Ishikawa (cell line): ENCODE measurements around the gene LIMA1.

ENCODE experiments used
- CEBPB ChIP-seq: IDR thresholded peaks from 2 replicates; pipeline ENCODE4 v1.6.1; 2012
- CREB1 ChIP-seq: IDR thresholded peaks from 2 replicates; pipeline ENCODE4 v1.6.1; 2012; ENCODE audit warnings: low read depth
- EGR1 ChIP-seq: IDR thresholded peaks from 2 replicates; pipeline ENCODE4 v1.6.1; 2012
- EP300 ChIP-seq: IDR thresholded peaks from 2 replicates; pipeline ENCODE4 v1.6.1; 2012; ENCODE audit warnings: borderline replicate concordance
- FOXM1 ChIP-seq: IDR thresholded peaks from 2 replicates; pipeline ENCODE4 v1.6.1; 2012; ENCODE audit warnings: low read depth, borderline replicate concordance
- NFIC ChIP-seq: IDR thresholded peaks from 2 replicates; pipeline ENCODE4 v1.6.1; 2012
- RAD21 ChIP-seq: IDR thresholded peaks from 2 replicates; pipeline ENCODE4 v1.6.1; 2012; ENCODE audit warnings: low read depth
- TAF1 ChIP-seq: IDR thresholded peaks from 2 replicates; pipeline ENCODE4 v1.6.1; 2012; ENCODE audit warnings: low read depth, mild to moderate bottlenecking
- TCF12 ChIP-seq: IDR thresholded peaks from 2 replicates; pipeline ENCODE4 v1.6.1; 2012; ENCODE audit warnings: low read depth
- TEAD4 ChIP-seq: IDR thresholded peaks from 2 replicates; pipeline ENCODE4 v1.6.1; 2012
- YY1 ChIP-seq: IDR thresholded peaks from 2 replicates; pipeline ENCODE4 v1.6.1; 2012; ENCODE audit warnings: low read depth
- ZBTB7A ChIP-seq: IDR thresholded peaks from 2 replicates; pipeline ENCODE4 v1.6.1; 2012; ENCODE audit warnings: low read depth
- TF ChIP-seq, protein P1 (sequence below): IDR thresholded peaks from 2 replicates; pipeline ENCODE4 v1.6.1; 2012
- TF ChIP-seq, protein P2 (sequence below): IDR thresholded peaks from 2 replicates; pipeline ENCODE4 v1.6.1; 2012; ENCODE audit warnings: low read depth, mild to moderate bottlenecking
- TF ChIP-seq, protein P3 (sequence below): IDR thresholded peaks from 2 replicates; pipeline ENCODE4 v1.6.1; 2012

Gene LIMA1

DNA sequence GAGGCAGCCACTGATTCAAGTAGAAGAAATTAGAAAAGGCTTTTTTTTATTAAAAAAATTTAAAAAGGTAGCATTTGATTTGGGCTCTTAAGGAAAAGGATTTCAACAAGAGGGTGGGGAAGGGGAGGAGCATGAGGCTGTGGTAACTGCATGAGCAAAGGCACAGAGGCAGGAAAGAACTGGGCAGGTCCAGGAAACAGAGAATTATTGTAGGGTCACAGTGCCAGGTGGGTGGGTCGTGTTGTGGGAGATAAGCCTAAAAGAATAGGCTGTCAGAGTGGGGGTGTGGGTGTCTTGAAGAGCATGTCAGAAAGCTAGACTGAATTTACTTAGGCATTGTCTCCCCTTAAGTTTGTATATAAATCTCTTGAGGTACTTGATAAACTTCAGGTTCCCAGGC, 7.8 kb downstream of the LIMA1 start:
- TF ChIP-seq TAF1 (no peak), RAD21 (peak; percentile 4; the same call in 1 of the 2 replicates)

DNA sequence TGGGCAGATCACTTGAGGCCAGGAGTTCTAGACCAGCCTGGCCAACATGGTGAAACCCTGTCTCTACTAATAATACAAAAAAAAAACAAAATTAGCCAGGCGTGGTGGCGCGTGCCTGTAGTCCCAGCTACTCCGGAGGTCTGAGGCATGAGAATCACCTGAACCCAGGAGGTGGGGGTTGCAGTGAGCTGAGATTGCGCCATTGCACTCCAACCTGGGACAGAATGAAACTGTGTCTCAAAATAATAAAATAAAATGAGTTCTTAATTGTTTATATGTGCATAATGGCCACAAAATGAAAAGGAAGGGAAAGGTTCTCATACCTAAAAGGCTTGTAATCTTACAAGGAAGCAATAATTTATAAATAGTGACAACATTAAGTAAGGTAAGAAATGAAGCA, 8.2 kb downstream of the LIMA1 start:
- peak; percentile 51 for TF ChIP-seq CEBPB

DNA sequence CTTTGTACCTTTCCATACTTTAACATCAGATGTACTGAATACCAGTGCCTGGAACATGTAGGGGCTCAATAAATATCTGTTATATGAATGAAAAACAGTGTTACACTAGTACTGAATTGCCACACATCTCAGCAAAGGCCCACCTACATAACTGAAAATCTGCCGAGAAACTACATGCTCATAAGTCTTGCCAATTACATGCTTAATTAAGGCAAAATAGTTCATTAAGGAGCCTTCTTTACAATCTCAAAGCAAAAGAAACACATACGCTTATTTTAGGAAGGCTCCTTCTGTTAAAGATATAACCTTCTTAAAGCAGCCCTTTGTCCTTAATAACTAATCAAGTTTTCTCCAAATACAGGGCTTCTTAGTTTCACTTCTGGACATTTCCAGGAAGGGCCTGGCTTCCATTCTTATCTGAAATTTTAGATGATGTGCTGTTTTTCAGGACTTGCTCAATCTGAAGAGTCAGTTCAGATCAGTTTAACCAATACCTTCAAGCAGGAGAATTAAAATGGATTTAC, 11.5 kb downstream of the LIMA1 start:
- no peak for TF ChIP-seq YY1
- TF ChIP-seq EGR1 = no peak
- TF ChIP-seq RAD21 = no peak
- TF ChIP-seq TEAD4 = no peak
- no peak for TF ChIP-seq EP300
- TF ChIP-seq TAF1 = no peak
- TF ChIP-seq, protein P1, sequence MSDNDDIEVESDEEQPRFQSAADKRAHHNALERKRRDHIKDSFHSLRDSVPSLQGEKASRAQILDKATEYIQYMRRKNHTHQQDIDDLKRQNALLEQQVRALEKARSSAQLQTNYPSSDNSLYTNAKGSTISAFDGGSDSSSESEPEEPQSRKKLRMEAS = no peak
- no peak for TF ChIP-seq FOXM1
- TF ChIP-seq, protein P2, sequence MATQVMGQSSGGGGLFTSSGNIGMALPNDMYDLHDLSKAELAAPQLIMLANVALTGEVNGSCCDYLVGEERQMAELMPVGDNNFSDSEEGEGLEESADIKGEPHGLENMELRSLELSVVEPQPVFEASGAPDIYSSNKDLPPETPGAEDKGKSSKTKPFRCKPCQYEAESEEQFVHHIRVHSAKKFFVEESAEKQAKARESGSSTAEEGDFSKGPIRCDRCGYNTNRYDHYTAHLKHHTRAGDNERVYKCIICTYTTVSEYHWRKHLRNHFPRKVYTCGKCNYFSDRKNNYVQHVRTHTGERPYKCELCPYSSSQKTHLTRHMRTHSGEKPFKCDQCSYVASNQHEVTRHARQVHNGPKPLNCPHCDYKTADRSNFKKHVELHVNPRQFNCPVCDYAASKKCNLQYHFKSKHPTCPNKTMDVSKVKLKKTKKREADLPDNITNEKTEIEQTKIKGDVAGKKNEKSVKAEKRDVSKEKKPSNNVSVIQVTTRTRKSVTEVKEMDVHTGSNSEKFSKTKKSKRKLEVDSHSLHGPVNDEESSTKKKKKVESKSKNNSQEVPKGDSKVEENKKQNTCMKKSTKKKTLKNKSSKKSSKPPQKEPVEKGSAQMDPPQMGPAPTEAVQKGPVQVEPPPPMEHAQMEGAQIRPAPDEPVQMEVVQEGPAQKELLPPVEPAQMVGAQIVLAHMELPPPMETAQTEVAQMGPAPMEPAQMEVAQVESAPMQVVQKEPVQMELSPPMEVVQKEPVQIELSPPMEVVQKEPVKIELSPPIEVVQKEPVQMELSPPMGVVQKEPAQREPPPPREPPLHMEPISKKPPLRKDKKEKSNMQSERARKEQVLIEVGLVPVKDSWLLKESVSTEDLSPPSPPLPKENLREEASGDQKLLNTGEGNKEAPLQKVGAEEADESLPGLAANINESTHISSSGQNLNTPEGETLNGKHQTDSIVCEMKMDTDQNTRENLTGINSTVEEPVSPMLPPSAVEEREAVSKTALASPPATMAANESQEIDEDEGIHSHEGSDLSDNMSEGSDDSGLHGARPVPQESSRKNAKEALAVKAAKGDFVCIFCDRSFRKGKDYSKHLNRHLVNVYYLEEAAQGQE = no peak
- TF ChIP-seq CEBPB = no peak

DNA sequence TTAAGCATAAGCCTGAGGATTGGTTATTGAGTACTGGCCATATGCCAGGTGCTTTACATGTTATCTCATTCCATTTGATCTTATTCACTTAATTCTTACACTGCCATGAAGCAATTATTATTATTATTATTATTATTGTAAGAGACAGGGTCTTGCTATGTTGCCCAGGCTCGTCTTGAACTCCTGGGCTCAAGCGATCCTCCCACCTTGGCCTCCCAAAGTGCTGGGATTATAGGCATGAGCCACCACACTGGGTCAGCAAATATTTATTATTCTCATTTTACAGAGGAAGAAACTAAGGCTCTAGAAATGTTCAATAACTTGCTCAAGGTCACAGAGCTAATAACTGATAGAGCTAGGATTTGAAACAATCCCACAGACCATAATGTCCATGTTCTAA, 14.8 kb downstream of the LIMA1 start:
- TF ChIP-seq, protein P3, sequence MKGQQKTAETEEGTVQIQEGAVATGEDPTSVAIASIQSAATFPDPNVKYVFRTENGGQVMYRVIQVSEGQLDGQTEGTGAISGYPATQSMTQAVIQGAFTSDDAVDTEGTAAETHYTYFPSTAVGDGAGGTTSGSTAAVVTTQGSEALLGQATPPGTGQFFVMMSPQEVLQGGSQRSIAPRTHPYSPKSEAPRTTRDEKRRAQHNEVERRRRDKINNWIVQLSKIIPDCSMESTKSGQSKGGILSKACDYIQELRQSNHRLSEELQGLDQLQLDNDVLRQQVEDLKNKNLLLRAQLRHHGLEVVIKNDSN = no peak
- no peak for TF ChIP-seq FOXM1
- TF ChIP-seq CREB1 = no peak
- no peak for TF ChIP-seq TAF1
- TF ChIP-seq YY1 = no peak

DNA sequence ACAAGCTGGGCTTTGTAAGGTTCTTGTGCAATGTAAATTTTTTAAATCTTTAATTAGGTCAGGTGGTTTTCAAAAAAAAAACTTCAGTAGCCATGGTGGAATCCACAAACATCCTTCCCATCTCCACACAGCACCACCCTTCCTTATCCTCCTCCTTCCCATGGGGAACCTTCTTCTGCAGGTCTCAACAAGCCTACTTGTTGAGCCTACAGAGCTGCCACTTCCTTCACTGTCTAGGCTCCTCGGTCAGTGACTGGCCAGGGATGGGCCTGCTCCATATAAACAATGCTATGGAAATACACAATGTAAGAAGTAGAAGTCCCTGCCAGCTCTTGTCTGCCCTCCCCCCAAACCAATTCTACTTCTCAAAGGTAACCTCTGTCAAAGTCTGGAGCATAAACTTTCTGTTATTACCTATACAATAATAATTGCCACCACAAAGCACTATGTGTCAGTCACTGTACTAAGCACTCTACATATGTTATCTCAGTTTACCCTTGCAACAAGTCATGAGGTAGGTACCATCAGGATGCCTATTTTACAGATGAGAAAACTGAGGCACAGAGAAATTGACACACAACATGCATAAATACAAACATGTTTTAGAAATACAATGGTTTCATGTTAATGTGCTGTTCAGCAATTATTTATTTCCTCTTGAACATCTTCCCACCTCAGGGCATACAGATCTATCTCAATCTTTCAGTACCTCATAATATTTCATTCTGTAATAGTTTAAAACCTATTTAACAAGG, 17.4 kb downstream of the LIMA1 start:
- TF ChIP-seq NFIC (no peak), TAF1 (no peak), EP300 (no peak)

DNA sequence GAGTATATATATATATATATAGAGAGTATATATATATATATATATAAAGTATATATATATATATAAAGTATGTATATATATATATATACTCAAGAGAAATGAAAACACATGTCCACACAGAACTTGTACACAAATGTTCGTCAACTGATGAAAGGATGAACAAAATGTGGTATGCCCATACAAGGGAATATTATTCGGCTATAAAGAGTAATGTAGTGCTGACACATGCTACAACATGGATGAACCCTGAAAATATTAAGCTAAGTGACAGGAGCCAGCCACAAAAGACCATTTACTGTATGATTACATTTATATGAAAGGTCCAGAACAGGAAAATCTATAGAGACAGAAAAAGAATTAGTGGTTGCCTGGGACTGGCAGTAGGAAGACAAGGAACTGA, 19.5 kb downstream of the LIMA1 start:
- TF ChIP-seq EGR1 = no peak
- no peak for TF ChIP-seq TEAD4
- TF ChIP-seq TCF12 = no peak
- no peak for TF ChIP-seq CREB1
- TF ChIP-seq, protein P2 = no peak
- no peak for TF ChIP-seq EP300
- TF ChIP-seq NFIC = no peak
- TF ChIP-seq ZBTB7A = no peak
- TF ChIP-seq RAD21 = no peak
- TF ChIP-seq, protein P3 = no peak
- no peak for TF ChIP-seq CEBPB
- TF ChIP-seq, protein P1 = no peak
- no peak for TF ChIP-seq TAF1
- no peak for TF ChIP-seq YY1
- no peak for TF ChIP-seq FOXM1

DNA sequence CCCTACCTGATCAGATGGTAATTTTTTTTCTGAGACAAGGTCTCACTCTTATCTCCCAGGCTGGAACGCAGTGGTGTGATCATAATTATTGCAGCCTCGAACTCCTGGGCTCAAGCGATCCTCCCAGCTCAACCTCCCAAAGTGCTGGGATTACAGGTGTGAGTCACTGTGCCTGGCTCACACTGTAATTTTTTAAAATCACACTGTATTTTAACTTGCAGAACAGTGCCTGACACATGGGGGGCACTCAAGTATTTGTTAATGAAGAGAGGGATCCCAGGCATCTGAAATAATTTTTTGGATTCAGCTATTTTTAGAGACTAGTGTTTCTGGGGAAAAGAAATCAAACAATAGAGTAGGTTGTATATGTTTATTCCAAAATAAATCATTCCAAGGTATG, 21.7 kb downstream of the LIMA1 start:
- TF ChIP-seq, protein P2 = no peak
- no peak for TF ChIP-seq TAF1
- TF ChIP-seq ZBTB7A = no peak
- TF ChIP-seq, protein P3 = no peak
- no peak for TF ChIP-seq YY1
- peak; percentile 38 for TF ChIP-seq RAD21
- TF ChIP-seq EP300 = no peak
